ENCODE data around the gene ATP8A1. TPM values are rescaled to one million over a fixed set of nuclear protein-coding genes. Genes with fewer than 3 reads are reported as not detected.
"Not testable (repeated sequence)": the region's sequence is repeated elsewhere in the genome, so short reads cannot be mapped to it uniquely, and the experiment has no call there.

Gene ATP8A1
- total RNA-seq, 1 experiment from 2014 or later, result 0.29 TPM

- in situ Hi-C loops (cut with HindIII; ENCODE audit: low pct_unique_long_range_greater_than_20kb, low sequenced_read_pairs), result no loop called here
- DNase-seq (ENCODE audit: low read depth, low spot score), result no peak
Measured at GRCh38 chr4:42497142-42497910, 159.6 kb downstream of the ATP8A1 start.

- in situ Hi-C loops (cut with HindIII; ENCODE audit: low pct_unique_long_range_greater_than_20kb, low sequenced_read_pairs), result no loop called here
- no peak for DNase-seq (ENCODE audit: low read depth, low spot score)
Measured at GRCh38 chr4:42492962-42493361, 163.9 kb downstream of the ATP8A1 start.

- in situ Hi-C loops (cut with HindIII; ENCODE audit: low pct_unique_long_range_greater_than_20kb, low sequenced_read_pairs), result no loop called here
- no peak for DNase-seq (ENCODE audit: low read depth, low spot score)
Measured at GRCh38 chr4:42490015-42490414, 166.9 kb downstream of the ATP8A1 start.

- in situ Hi-C loops (cut with HindIII; ENCODE audit: low pct_unique_long_range_greater_than_20kb, low sequenced_read_pairs), result no loop called here
- no peak for DNase-seq (ENCODE audit: low read depth, low spot score)
Measured at GRCh38 chr4:42489095-42489494, 167.8 kb downstream of the ATP8A1 start.

- in situ Hi-C loops (cut with HindIII; ENCODE audit: low pct_unique_long_range_greater_than_20kb, low sequenced_read_pairs), result no loop called here
- DNase-seq (ENCODE audit: low read depth, low spot score), result no peak
Measured at GRCh38 chr4:42488554-42488953, 168.4 kb downstream of the ATP8A1 start.

GRCh38 chr4:42488114-42488513 lies 168.8 kb downstream of the ATP8A1 start:
- in situ Hi-C loops (cut with HindIII; ENCODE audit: low pct_unique_long_range_greater_than_20kb, low sequenced_read_pairs), result no loop called here
- no peak for DNase-seq (ENCODE audit: low read depth, low spot score)

GRCh38 chr4:42487230-42487629 lies 169.7 kb downstream of the ATP8A1 start:
- no peak for DNase-seq (ENCODE audit: low read depth, low spot score)
- in situ Hi-C loops (cut with HindIII; ENCODE audit: low pct_unique_long_range_greater_than_20kb, low sequenced_read_pairs), result no loop called here

- in situ Hi-C loops (cut with HindIII; ENCODE audit: low pct_unique_long_range_greater_than_20kb, low sequenced_read_pairs); DNase-seq (ENCODE audit: low read depth, low spot score): not testable (repeated sequence)
Measured at GRCh38 chr4:42486156-42486555, 170.7 kb downstream of the ATP8A1 start.

GRCh38 chr4:42484630-42485029 lies 172.3 kb downstream of the ATP8A1 start:
- in situ Hi-C loops (cut with HindIII; ENCODE audit: low pct_unique_long_range_greater_than_20kb, low sequenced_read_pairs), result no loop called here
- no peak for DNase-seq (ENCODE audit: low read depth, low spot score)

GRCh38 chr4:42483426-42484379 lies 173.2 kb downstream of the ATP8A1 start:
- in situ Hi-C loops (cut with HindIII; ENCODE audit: low pct_unique_long_range_greater_than_20kb, low sequenced_read_pairs), result no loop called here
- DNase-seq (ENCODE audit: low read depth, low spot score), result no peak

GRCh38 chr4:42482516-42483327 lies 174.2 kb downstream of the ATP8A1 start:
- no peak for DNase-seq (ENCODE audit: low read depth, low spot score)
- in situ Hi-C loops (cut with HindIII; ENCODE audit: low pct_unique_long_range_greater_than_20kb, low sequenced_read_pairs), result no loop called here

- in situ Hi-C loops (cut with HindIII; ENCODE audit: low pct_unique_long_range_greater_than_20kb, low sequenced_read_pairs), result no loop called here
- no peak for DNase-seq (ENCODE audit: low read depth, low spot score)
Measured at GRCh38 chr4:42480717-42481116, 176.2 kb downstream of the ATP8A1 start.

- in situ Hi-C loops (cut with HindIII; ENCODE audit: low pct_unique_long_range_greater_than_20kb, low sequenced_read_pairs), result no loop called here
- no peak for DNase-seq (ENCODE audit: low read depth, low spot score)
Measured at GRCh38 chr4:42480281-42480680, 176.6 kb downstream of the ATP8A1 start.

- no peak for DNase-seq (ENCODE audit: low read depth, low spot score)
- in situ Hi-C loops (cut with HindIII; ENCODE audit: low pct_unique_long_range_greater_than_20kb, low sequenced_read_pairs), result no loop called here
Measured at GRCh38 chr4:42478946-42479345, 178.0 kb downstream of the ATP8A1 start.

- in situ Hi-C loops (cut with HindIII; ENCODE audit: low pct_unique_long_range_greater_than_20kb, low sequenced_read_pairs), result no loop called here
Measured at GRCh38 chr4:42478509-42478908, 178.4 kb downstream of the ATP8A1 start.

GRCh38 chr4:42474406-42474805 lies 182.5 kb downstream of the ATP8A1 start:
- in situ Hi-C loops (cut with HindIII; ENCODE audit: low pct_unique_long_range_greater_than_20kb, low sequenced_read_pairs), result no loop called here

More at GRCh38 chr4:42478509-42478908, 178.4 kb downstream of the ATP8A1 start:
- no peak for DNase-seq (ENCODE audit: low read depth, low spot score)

GRCh38 chr4:42473071-42473684 lies 183.7 kb downstream of the ATP8A1 start:
- in situ Hi-C loops (cut with HindIII; ENCODE audit: low pct_unique_long_range_greater_than_20kb, low sequenced_read_pairs), result no loop called here

More at GRCh38 chr4:42474406-42474805, 182.5 kb downstream of the ATP8A1 start:
- DNase-seq (ENCODE audit: low read depth, low spot score), result no peak

More at GRCh38 chr4:42473071-42473684, 183.7 kb downstream of the ATP8A1 start:
- DNase-seq (ENCODE audit: low read depth, low spot score), result no peak

Measured in SK-MEL-5 (cell line).